ENCODE results near the gene TRAK1.
A peak's percentile ranks its signal among the peaks of the same experiment; 100 is the strongest.

Gene TRAK1

GRCh38 chr3:42070089-42070488 lies 21.1 kb upstream of the TRAK1 start:
- H3K27ac ChIP-seq, result no peak overlapping the region
- H3K36me3 ChIP-seq, result no peaks in the 10 kb centered on the region
- TF ChIP-seq, protein P1, sequence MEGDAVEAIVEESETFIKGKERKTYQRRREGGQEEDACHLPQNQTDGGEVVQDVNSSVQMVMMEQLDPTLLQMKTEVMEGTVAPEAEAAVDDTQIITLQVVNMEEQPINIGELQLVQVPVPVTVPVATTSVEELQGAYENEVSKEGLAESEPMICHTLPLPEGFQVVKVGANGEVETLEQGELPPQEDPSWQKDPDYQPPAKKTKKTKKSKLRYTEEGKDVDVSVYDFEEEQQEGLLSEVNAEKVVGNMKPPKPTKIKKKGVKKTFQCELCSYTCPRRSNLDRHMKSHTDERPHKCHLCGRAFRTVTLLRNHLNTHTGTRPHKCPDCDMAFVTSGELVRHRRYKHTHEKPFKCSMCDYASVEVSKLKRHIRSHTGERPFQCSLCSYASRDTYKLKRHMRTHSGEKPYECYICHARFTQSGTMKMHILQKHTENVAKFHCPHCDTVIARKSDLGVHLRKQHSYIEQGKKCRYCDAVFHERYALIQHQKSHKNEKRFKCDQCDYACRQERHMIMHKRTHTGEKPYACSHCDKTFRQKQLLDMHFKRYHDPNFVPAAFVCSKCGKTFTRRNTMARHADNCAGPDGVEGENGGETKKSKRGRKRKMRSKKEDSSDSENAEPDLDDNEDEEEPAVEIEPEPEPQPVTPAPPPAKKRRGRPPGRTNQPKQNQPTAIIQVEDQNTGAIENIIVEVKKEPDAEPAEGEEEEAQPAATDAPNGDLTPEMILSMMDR (IDR thresholded peaks at IDR 0.05), result no peak
- H3K9me3 ChIP-seq, result no peaks in the 10 kb centered on the region
- no peak overlapping the region for H3K4me3 ChIP-seq (ENCODE audit: low read depth in 1 of 2, low read length in 1 of 2)
- H3K27me3 ChIP-seq, result no peaks in the 10 kb centered on the region
- peaks cover 7 to 8% of the 10 kb centered on the region in 2 experiments for H3K4me1 ChIP-seq (ENCODE audit: control insufficient read depth in 1 of 2, insufficient read depth in 1 of 2, low read depth in 1 of 2, low read length in 1 of 2)

GRCh38 chr3:42070524-42070923 lies 20.6 kb upstream of the TRAK1 start:
- H3K4me3 ChIP-seq (ENCODE audit: low read depth in 1 of 2, low read length in 1 of 2), result no peak overlapping the region
- no peaks in the 10 kb centered on the region for H3K27me3 ChIP-seq
- TF ChIP-seq, protein P1 (IDR thresholded peaks at IDR 0.05), result no peak
- H3K27ac ChIP-seq, result no peak overlapping the region
- H3K9me3 ChIP-seq, result no peaks in the 10 kb centered on the region
- no peaks in the 10 kb centered on the region for H3K36me3 ChIP-seq
- peaks cover 7 to 8% of the 10 kb centered on the region in 2 experiments for H3K4me1 ChIP-seq (ENCODE audit: control insufficient read depth in 1 of 2, insufficient read depth in 1 of 2, low read depth in 1 of 2, low read length in 1 of 2)

DNA sequence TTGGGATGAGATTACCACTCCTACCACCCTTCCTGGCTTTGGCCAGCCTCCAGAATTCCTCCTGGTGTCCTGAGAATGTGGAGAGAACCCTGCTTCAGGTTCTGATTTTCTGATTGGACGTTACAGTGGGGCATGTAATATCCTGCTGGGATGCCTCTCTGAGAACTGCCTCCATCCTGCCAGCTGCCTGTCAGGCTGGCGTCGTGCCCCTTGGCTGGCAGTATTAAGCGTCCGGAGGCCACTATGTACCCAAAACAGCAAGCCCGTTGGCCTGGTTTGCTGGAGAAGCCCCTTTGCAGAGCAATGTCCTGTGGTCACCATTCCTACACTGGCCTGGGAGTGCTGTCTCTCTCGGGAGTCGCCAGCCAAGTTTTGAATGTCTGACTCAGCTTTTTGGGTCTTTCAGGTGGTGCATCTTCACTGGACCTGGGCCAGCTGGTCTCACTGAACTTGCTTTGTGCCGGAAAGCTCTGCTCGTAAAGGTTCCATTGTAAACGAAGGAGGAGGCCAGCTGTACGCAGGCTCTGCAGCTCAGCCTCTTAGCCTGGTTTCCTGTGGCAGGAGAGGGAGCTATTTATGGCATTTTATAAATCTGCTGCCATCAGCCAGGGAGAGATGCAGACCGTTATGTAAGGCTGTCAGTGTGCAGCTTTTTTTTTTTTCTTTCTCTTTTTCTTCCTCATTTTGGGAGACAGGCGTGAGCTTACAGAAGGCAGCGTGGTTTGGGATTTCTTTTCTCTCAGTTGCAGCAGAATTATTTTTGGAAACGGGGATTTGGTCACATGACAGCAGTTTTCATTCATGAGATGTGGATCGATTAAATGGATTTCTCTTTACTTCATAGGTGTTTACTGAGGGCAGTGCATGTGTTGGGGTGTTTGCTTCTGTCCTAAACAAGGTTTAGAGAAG lies 19.0 kb upstream of the TRAK1 start:
- H3K4me3 ChIP-seq (ENCODE audit: low read depth in 1 of 2, low read length in 1 of 2), result no peak overlapping the region
- peaks cover 7 to 8% of the 10 kb centered on the region in 2 experiments for H3K4me1 ChIP-seq (ENCODE audit: control insufficient read depth in 1 of 2, insufficient read depth in 1 of 2, low read depth in 1 of 2, low read length in 1 of 2)
- TF ChIP-seq, protein P1 (IDR thresholded peaks at IDR 0.05), result no peak
- no peaks in the 10 kb centered on the region for H3K9me3 ChIP-seq
- H3K36me3 ChIP-seq, result no peaks in the 10 kb centered on the region
- no peaks in the 10 kb centered on the region for H3K27me3 ChIP-seq
- H3K27ac ChIP-seq, result peak overlapping the region; percentile 26

GRCh38 chr3:42072831-42073301 lies 18.3 kb upstream of the TRAK1 start:
- peak overlapping the region; percentile 26 for H3K27ac ChIP-seq
- H3K9me3 ChIP-seq, result no peaks in the 10 kb centered on the region
- H3K36me3 ChIP-seq, result no peaks in the 10 kb centered on the region
- peaks cover 7 to 8% of the 10 kb centered on the region in 2 experiments for H3K4me1 ChIP-seq (ENCODE audit: control insufficient read depth in 1 of 2, insufficient read depth in 1 of 2, low read depth in 1 of 2, low read length in 1 of 2)
- no peak overlapping the region for H3K4me3 ChIP-seq (ENCODE audit: low read depth in 1 of 2, low read length in 1 of 2)
- H3K27me3 ChIP-seq, result no peaks in the 10 kb centered on the region
- TF ChIP-seq, protein P1 (IDR thresholded peaks at IDR 0.05), result no peak

DNA sequence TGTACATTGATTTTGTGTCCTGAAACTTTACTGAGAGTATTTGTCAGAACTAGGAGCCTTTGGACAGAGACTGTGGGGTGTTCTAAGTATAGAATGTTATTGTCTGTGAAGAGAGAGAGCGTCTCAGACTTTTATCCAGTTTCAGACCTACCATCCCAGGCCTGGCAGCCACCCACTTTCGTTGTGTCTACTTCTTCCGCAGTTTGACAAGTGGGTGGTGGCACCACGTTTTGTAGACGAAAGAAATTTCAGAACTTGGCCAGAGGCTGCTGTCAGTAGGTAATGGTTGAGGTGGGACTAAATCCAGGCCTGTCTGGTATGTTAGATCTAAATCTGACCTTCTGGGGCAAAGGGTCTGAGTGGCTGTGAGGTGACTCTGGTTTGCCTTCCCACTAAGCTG lies 13.4 kb upstream of the TRAK1 start:
- Histone ChIP-seq H3K27ac (no peak overlapping the region), H3K9me3 (no peaks in the 10 kb centered on the region), H3K4me1 (ENCODE audit: control insufficient read depth in 1 of 2, insufficient read depth in 1 of 2, low read depth in 1 of 2, low read length in 1 of 2) (peaks cover 0 to 4% of the 10 kb centered on the region in 2 experiments), H3K27me3 (no peaks in the 10 kb centered on the region), H3K4me3 (ENCODE audit: low read depth in 1 of 2, low read length in 1 of 2) (no peak overlapping the region), H3K36me3 (no peaks in the 10 kb centered on the region)
- TF ChIP-seq, protein P1 (IDR thresholded peaks at IDR 0.05), result no peak
